Measurements from ENCODE around the gene MAP7D3. TPM values are rescaled to one million over a fixed set of nuclear protein-coding genes. Genes with fewer than 3 reads are reported as not detected.
"Not testable (repeated sequence)": the region's sequence is repeated elsewhere in the genome, so short reads cannot be mapped to it uniquely, and the experiment has no call there.

Gene MAP7D3
- total RNA-seq, 1 experiment from 2014 or later = 19.0 TPM

GRCh38 chrX:136171420-136171819 lies 79.8 kb downstream of the MAP7D3 start:
- Histone ChIP-seq H3K27ac (no peak overlapping the region), H3K79me2 (ENCODE audit: low read depth) (no peaks in the 10 kb centered on the region), H3K9me2 (ENCODE audit: insufficient read depth) (no peaks in the 10 kb centered on the region), H3F3A (ENCODE audit: insufficient read depth, low read depth) (peaks cover 4% of the 10 kb centered on the region; the same call in 1 of the 2 replicates), H3K27me3 (ENCODE audit: insufficient read depth, low read depth) (no peaks in the 10 kb centered on the region), H2AFZ (no peak overlapping the region), H3K4me3 (no peak overlapping the region), H3K4me2 (no peak overlapping the region), H3K9me3 (ENCODE audit: insufficient read depth, low read depth) (no peaks in the 10 kb centered on the region), H3K36me3 (ENCODE audit: low read depth) (no peaks in the 10 kb centered on the region), H3K4me1 (replicated peaks; ENCODE audit: insufficient read depth) (peaks cover 47% of the 10 kb centered on the region), H4K20me1 (ENCODE audit: insufficient read depth) (no peaks in the 10 kb centered on the region)
- intact Hi-C loops (cut with micrococcal nuclease; ENCODE audit: unreplicated experiment) = loop anchor here (2.0 kb wide), 1 partner anchor 97 kb away; no protein-coding TSS in a partner anchor
- BruUV-seq (replicated peaks) = no TSS peak
- no peak for TF ChIP-seq EZH2 (IDR thresholded peaks at IDR 0.05; ENCODE audit: low read depth)
- TF ChIP-seq, protein P1, sequence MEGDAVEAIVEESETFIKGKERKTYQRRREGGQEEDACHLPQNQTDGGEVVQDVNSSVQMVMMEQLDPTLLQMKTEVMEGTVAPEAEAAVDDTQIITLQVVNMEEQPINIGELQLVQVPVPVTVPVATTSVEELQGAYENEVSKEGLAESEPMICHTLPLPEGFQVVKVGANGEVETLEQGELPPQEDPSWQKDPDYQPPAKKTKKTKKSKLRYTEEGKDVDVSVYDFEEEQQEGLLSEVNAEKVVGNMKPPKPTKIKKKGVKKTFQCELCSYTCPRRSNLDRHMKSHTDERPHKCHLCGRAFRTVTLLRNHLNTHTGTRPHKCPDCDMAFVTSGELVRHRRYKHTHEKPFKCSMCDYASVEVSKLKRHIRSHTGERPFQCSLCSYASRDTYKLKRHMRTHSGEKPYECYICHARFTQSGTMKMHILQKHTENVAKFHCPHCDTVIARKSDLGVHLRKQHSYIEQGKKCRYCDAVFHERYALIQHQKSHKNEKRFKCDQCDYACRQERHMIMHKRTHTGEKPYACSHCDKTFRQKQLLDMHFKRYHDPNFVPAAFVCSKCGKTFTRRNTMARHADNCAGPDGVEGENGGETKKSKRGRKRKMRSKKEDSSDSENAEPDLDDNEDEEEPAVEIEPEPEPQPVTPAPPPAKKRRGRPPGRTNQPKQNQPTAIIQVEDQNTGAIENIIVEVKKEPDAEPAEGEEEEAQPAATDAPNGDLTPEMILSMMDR (conservative IDR thresholded peaks at IDR 0.05) = no peak
- CTCF ChIA-PET = no interaction called here
- DNase-seq = no peak
- POLR2A ChIA-PET (ENCODE audit: unreplicated experiment) = no interaction called here

DNA sequence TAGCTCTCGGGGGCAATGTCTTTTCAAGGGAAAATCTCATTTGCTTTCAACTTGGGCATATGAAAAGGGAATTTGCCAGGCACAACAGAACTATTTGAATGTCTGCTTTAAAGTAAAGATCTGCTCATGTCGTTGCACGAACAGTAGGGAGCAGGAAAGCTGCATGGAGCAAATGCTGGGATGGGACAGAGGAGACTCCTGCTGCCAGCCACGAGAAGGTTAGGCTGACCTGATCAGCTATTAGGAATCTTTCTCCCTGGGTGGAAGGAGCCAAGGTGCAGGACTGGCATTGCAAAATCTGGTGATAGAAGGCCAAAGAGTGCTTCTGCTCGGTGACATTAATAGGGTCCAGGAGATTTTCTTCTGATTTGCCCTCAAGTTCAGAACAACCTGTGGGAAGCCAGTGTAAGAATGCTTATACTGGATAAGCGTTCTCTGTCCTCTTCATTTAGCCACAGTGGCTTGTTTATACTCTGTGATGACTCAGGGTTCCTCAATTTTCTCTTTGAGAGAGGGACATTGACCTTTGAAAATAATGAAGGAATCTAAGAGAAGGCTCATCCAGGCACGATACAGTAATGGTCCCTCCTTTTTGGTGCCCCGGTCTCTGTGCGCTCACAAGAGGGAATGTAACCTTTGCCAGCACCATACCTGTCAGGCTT lies 80.9 kb downstream of the MAP7D3 start:
- ChIA-PET POLR2A (ENCODE audit: unreplicated experiment) (no interaction called here), CTCF (no interaction called here)
- no peaks in the 10 kb centered on the region for H3K9me2 ChIP-seq (ENCODE audit: insufficient read depth)
- no TSS peak for BruUV-seq (replicated peaks)
- H3F3A ChIP-seq (ENCODE audit: insufficient read depth, low read depth) = no peaks in the 10 kb centered on the region; the same call in 1 of the 2 replicates
- H3K36me3 ChIP-seq (ENCODE audit: low read depth) = no peaks in the 10 kb centered on the region
- no peaks in the 10 kb centered on the region for H3K9me3 ChIP-seq (ENCODE audit: insufficient read depth, low read depth)
- H3K4me1 ChIP-seq (replicated peaks; ENCODE audit: insufficient read depth) = peaks cover 42% of the 10 kb centered on the region
- H4K20me1 ChIP-seq (ENCODE audit: insufficient read depth) = no peaks in the 10 kb centered on the region
- H3K79me2 ChIP-seq (ENCODE audit: low read depth) = no peaks in the 10 kb centered on the region
- no peak overlapping the region for H3K4me3 ChIP-seq
- intact Hi-C loops (cut with micrococcal nuclease; ENCODE audit: unreplicated experiment) = loop anchor here (2.0 kb wide), 1 partner anchor 99 kb away; no protein-coding TSS in a partner anchor
- DNase-seq = peak in 1 of 2 experiments; percentile 50
- H2AFZ ChIP-seq = no peak overlapping the region
- peak overlapping the region; percentile 19 for H3K4me2 ChIP-seq
- H3K27ac ChIP-seq = no peak overlapping the region
- TF ChIP-seq EZH2 (IDR thresholded peaks at IDR 0.05; ENCODE audit: low read depth) = no peak
- H3K27me3 ChIP-seq (ENCODE audit: insufficient read depth, low read depth) = no peaks in the 10 kb centered on the region

DNA sequence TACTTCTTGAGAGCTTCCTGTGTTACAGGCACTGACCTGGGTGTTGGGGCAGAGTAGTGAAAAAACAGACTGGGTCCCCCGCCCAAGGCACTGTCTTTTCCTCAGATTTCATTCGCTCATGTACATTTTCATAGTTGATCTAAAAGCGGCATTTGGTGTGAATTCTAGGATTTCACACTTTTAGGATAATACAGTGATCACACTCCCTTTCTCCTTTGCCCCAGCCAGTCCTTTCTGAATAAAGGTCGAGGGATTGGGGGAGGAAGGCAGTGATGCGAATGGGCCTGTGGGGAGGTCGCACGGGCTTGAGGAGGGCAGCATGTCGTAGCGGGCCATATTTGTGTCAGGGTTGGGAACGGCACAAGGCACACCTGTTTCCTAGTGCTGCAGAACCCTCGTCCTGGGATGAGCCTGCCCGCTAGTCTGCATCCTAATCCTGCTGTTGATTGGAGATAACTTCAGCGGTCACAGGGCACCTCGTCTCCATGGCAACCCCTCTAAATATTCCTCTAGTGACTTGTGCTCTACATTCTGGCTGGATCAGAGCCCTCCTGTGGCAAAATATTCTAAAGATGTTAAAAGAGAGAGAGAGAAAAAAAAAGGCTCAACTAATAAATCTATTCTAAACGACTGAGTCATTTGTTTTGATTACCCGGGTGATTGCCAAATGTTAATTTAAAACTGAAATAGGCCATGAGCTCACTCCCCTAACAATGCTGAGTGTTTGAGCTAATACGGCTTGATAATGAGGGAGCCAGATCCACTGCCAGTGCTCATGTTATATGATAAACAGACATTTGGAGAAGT lies 82.1 kb downstream of the MAP7D3 start:
- no peaks in the 10 kb centered on the region for H3K27me3 ChIP-seq (ENCODE audit: insufficient read depth, low read depth)
- no TSS peak for BruUV-seq (replicated peaks)
- DNase-seq = peak; percentile 33 to 94
- POLR2A ChIA-PET (ENCODE audit: unreplicated experiment) = interaction anchor here (0.6 to 0.7 kb wide), 2 partner anchors 19 to 613 kb away, joined by 5 to 7 read pairs; no protein-coding TSS in a partner anchor
- peak overlapping the region; percentile 19 for H3K4me2 ChIP-seq
- H3K79me2 ChIP-seq (ENCODE audit: low read depth) = no peaks in the 10 kb centered on the region
- intact Hi-C loops (cut with micrococcal nuclease; ENCODE audit: unreplicated experiment) = loop anchor here (5.0 kb wide), 2 partner anchors 43 to 318 kb away; partner anchors contain the start of gene BRS3
- CTCF ChIA-PET = no interaction called here
- no peak overlapping the region for H3K4me3 ChIP-seq
- no peaks in the 10 kb centered on the region; the same call in 1 of the 2 replicates for H3F3A ChIP-seq (ENCODE audit: insufficient read depth, low read depth)
- no peak overlapping the region for H3K27ac ChIP-seq
- no peaks in the 10 kb centered on the region for H3K36me3 ChIP-seq (ENCODE audit: low read depth)
- no peaks in the 10 kb centered on the region for H3K9me3 ChIP-seq (ENCODE audit: insufficient read depth, low read depth)
- H3K9me2 ChIP-seq (ENCODE audit: insufficient read depth) = no peaks in the 10 kb centered on the region
- TF ChIP-seq EZH2 (IDR thresholded peaks at IDR 0.05; ENCODE audit: low read depth) = no peak
- TF ChIP-seq, protein P1 (conservative IDR thresholded peaks at IDR 0.05) = no peak
- H2AFZ ChIP-seq = no peak overlapping the region
- H4K20me1 ChIP-seq (ENCODE audit: insufficient read depth) = no peaks in the 10 kb centered on the region
- peaks cover 42% of the 10 kb centered on the region for H3K4me1 ChIP-seq (replicated peaks; ENCODE audit: insufficient read depth)

GRCh38 chrX:136167989-136168388 lies 83.2 kb downstream of the MAP7D3 start:
- H3K4me3 ChIP-seq; BruUV-seq (replicated peaks); H4K20me1 ChIP-seq (ENCODE audit: insufficient read depth); H2AFZ ChIP-seq; H3K9me2 ChIP-seq (ENCODE audit: insufficient read depth); H3K9me3 ChIP-seq (ENCODE audit: insufficient read depth, low read depth); CTCF ChIA-PET; DNase-seq; H3F3A ChIP-seq (ENCODE audit: insufficient read depth, low read depth); H3K36me3 ChIP-seq (ENCODE audit: low read depth); H3K79me2 ChIP-seq (ENCODE audit: low read depth); H3K27me3 ChIP-seq (ENCODE audit: insufficient read depth, low read depth); H3K27ac ChIP-seq; POLR2A ChIA-PET (ENCODE audit: unreplicated experiment); H3K4me2 ChIP-seq: not testable (repeated sequence)
- intact Hi-C loops (cut with micrococcal nuclease; ENCODE audit: unreplicated experiment) = loop anchor here (5.0 kb wide), 2 partner anchors 44 to 319 kb away; partner anchors contain the start of gene BRS3
- peaks cover 42% of the 10 kb centered on the region for H3K4me1 ChIP-seq (replicated peaks; ENCODE audit: insufficient read depth)
